ENCODE data around the gene MAT1A.

Gene MAT1A

DNA sequence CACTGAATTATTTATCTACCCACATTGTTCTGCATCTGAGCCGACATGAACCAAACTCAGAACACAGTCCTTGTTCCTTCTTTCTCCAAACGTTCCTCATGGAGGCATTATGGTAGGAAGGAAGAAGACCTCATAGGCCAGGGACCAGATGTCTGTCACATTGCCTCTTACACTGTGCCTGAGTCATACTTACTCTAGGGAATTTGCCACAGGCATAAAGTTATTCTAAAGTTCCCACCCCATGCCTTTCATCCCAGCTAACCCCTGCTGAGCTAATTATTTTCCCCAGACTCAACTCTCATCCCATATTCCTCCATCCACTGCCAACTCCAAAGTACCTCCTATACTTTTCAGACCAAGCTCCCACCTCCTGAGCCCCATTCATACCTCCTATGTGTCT, 21.2 kb downstream of the MAT1A start:
- no peak overlapping the region for H3K4me3 ChIP-seq (replicated peaks; ENCODE audit: low read depth, low read length)
- DNase-seq (ENCODE audit: extremely low read depth, low read depth): peak; percentile 11
- TF ChIP-seq CTCF (IDR thresholded peaks at IDR 0.05; ENCODE audit: low read depth, low read length, missing control alignments): no peak

DNA sequence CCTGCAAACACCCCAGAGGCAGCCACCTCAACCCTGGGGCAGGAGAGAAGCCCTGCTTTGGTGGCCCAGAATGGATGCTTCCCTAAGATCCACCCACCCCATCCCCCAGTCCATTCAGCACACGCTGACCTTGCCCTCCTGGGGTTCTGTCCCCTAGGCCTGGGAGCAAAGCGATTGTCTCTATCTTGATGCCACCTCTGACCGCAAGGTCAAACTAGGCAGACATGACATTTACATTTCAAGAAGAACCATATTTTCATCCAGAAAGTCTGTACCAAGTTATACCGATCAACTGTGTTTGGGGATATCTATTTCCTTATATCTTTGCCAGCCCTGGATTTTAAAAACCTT, 23.0 kb downstream of the MAT1A start:
- TF ChIP-seq CTCF (IDR thresholded peaks at IDR 0.05; ENCODE audit: low read depth, low read length, missing control alignments): no peak
- DNase-seq (ENCODE audit: extremely low read depth, low read depth): no peak
- H3K4me3 ChIP-seq (replicated peaks; ENCODE audit: low read depth, low read length): no peak overlapping the region

DNA sequence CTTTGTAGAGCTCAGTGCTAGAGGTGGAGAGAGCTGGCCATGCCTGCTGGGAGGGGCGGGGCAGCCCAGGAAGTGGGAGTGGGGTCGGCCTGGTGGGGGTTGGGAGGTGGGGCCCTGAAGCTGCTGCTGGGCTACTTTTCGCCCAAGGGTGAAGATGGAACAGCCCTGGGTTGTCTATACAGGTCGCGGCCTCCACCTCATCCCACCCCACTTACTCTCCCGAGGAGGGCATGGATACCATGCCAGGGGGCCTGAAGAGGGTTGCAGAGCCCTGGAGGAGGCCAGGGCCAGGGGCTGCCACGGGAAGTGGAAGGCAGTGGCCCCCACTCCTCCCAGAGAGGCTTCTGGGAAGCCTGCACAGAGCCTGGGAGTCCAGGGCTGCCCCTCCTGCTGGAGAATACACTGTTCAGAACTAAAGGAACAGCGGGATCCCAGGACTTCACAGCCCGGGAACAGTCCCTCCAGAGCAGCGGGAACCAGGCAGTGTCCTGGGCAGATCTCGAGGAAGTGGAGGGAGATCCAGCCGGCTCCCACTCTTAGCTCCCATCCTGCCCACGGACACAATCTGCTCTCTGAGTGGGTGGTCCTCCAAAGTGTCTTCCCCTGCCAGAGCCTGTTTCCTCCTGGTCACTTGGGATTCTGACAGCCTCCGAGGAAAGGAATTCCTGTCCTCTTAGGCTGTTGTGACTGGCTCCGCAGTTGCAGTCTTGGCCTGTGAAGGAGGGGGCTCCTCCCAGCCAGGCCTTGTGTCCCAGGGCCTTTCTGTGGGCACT, 23.5 kb downstream of the MAT1A start:
- H3K4me3 ChIP-seq (replicated peaks; ENCODE audit: low read depth, low read length): no peak overlapping the region
- DNase-seq (ENCODE audit: extremely low read depth, low read depth): no peak
- TF ChIP-seq CTCF (IDR thresholded peaks at IDR 0.05; ENCODE audit: low read depth, low read length, missing control alignments): no peak

DNA sequence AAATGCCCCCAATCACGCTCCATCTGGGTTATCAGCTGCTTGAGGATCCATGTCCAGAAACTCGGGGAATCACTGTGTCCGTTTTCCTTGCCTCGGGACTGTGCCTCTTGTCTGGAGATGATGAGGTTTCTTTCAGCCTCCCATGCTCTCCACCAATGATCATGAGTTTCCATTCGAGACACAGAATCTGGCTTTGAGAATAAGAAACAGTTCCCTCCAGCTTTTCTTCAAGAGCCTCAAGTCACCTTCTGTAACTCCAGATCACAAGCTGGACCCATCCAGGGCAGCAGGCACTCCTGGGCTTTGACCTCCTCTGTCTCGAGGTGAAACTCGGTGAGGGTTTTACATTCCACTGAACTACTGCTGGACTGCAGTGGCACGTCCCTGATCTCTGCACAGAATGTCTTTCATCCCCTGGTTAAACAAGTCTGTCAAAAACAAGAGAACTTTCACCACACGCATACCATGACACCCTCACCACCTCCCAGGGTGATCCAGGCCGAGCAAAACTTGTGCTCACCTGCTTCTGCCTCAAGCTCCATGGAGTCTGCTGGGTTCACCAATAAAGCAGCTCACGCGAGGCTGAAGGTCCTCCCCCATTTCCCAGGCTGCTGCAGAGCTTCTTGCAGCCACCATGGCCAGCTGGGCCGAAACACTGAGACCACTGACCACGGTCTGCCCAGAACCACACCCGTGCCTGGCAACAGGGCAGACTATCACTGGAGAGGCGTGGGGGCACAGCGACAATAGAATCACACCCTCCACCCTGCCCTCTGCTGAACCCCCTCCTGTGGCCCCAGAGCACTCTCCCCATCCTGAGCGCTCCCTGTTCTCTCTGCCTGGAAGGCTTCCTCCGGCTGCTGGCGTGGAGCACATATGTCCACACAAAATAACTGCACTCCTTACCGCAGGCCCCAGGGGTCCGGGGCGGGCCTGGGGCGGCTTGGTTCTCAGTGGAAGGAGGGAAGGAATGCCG, 25.1 kb downstream of the MAT1A start:
- DNase-seq (ENCODE audit: extremely low read depth, low read depth): no peak
- no peak for TF ChIP-seq CTCF (IDR thresholded peaks at IDR 0.05; ENCODE audit: low read depth, low read length, missing control alignments)
- H3K4me3 ChIP-seq (replicated peaks; ENCODE audit: low read depth, low read length): no peak overlapping the region

DNA sequence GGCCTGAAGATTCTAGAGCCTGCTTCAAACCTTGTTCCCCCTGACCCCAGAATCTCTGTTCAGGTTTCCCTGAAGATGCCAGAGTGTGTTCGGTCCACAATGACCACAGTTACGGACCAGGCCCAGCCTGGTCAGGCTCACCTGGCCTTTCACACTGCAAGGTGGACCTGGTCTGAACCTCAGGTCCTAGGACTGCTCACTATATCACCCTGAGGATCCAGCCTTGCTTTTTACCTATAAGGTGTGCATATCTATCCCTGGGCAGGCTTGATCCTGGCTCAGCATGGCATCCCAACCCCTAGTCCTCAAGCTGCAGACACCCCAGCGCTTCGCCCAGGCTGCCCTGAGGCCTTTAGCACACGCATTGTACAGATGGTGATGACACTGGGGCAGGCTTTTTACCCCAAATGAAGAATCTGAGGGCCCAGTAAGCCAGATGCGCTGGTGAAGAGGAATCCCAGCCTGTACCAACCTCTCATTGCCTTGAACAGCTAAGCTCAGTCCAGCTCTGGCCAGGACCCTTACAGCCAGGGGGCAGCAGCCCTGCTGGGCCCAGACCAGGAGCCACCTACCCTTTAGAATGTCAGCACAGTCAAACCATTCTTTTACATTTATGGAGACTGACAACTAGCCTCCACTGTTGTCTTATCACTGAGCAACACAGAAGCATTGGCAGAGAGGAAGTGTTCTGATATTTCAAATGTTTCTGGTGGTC, 28.0 kb downstream of the MAT1A start:
- no peak overlapping the region for H3K4me3 ChIP-seq (replicated peaks; ENCODE audit: low read depth, low read length)
- no peak for TF ChIP-seq CTCF (IDR thresholded peaks at IDR 0.05; ENCODE audit: low read depth, low read length, missing control alignments)
- no peak for DNase-seq (ENCODE audit: extremely low read depth, low read depth)

GRCh38 chr10:80260295-80261243, 28.9 kb downstream of the MAT1A start:
- peak; percentile 88 for TF ChIP-seq CTCF (IDR thresholded peaks at IDR 0.05; ENCODE audit: low read depth, low read length, missing control alignments)
- no peak overlapping the region for H3K4me3 ChIP-seq (replicated peaks; ENCODE audit: low read depth, low read length)
- no peak for DNase-seq (ENCODE audit: extremely low read depth, low read depth)

Data from HFF-Myc (cell line).